ENCODE results near the gene ZNF827. TPM values are rescaled to one million over a fixed set of nuclear protein-coding genes. Genes with fewer than 3 reads are reported as not detected.

The ZNF827 gene
- total RNA-seq, 1 donor from 2014 or later, result 11.2 TPM

- Histone ChIP-seq H3K27ac (no peak overlapping the region), H3K4me1 (no peaks in the 10 kb centered on the region), H3K4me3 (no peak overlapping the region), H3K27me3 (no peaks in the 10 kb centered on the region), H3K9me3 (no peaks in the 10 kb centered on the region), H3K36me3 (no peaks in the 10 kb centered on the region)
- DNase-seq, result no peak
- no peak for TF ChIP-seq CTCF (IDR thresholded peaks at IDR 0.05)
- ATAC-seq, result peak; percentile 71
- intact Hi-C loops (cut with DNase I), result no loop called here
Measured at GRCh38 chr4:145830699-145831098, 107.9 kb downstream of the ZNF827 start.

GRCh38 chr4:145829629-145830395 is 108.8 kb downstream of the ZNF827 start:
- ATAC-seq (no peak), DNase-seq (no peak)
- Histone ChIP-seq H3K4me3 (no peak overlapping the region), H3K9me3 (no peaks in the 10 kb centered on the region), H3K27me3 (no peaks in the 10 kb centered on the region), H3K36me3 (no peaks in the 10 kb centered on the region), H3K27ac (no peak overlapping the region), H3K4me1 (no peaks in the 10 kb centered on the region)
- intact Hi-C loops (cut with DNase I), result no loop called here
- TF ChIP-seq CTCF (IDR thresholded peaks at IDR 0.05), result no peak

- Histone ChIP-seq H3K9me3 (no peaks in the 10 kb centered on the region), H3K27me3 (no peaks in the 10 kb centered on the region), H3K27ac (no peak overlapping the region), H3K4me3 (no peak overlapping the region), H3K36me3 (no peaks in the 10 kb centered on the region), H3K4me1 (no peaks in the 10 kb centered on the region)
- DNase-seq, result no peak
- TF ChIP-seq CTCF (IDR thresholded peaks at IDR 0.05), result no peak
- no peak for ATAC-seq
- intact Hi-C loops (cut with DNase I), result no loop called here
Measured at GRCh38 chr4:145828802-145829485, 109.7 kb downstream of the ZNF827 start.

GRCh38 chr4:145827885-145828284 is 110.7 kb downstream of the ZNF827 start:
- ATAC-seq (no peak), DNase-seq (no peak)
- H3K4me1 ChIP-seq, result no peaks in the 10 kb centered on the region
- H3K27me3 ChIP-seq, result no peaks in the 10 kb centered on the region
- no peak overlapping the region for H3K27ac ChIP-seq
- no peaks in the 10 kb centered on the region for H3K9me3 ChIP-seq
- intact Hi-C loops (cut with DNase I), result no loop called here
- H3K36me3 ChIP-seq, result no peaks in the 10 kb centered on the region
- H3K4me3 ChIP-seq, result no peak overlapping the region
- no peak for TF ChIP-seq CTCF (IDR thresholded peaks at IDR 0.05)

- ATAC-seq (peak; percentile 36), DNase-seq (no peak)
- no peak overlapping the region for H3K27ac ChIP-seq
- H3K27me3 ChIP-seq, result no peaks in the 10 kb centered on the region
- H3K4me3 ChIP-seq, result no peak overlapping the region
- no peaks in the 10 kb centered on the region for H3K9me3 ChIP-seq
- intact Hi-C loops (cut with DNase I), result no loop called here
- H3K36me3 ChIP-seq, result no peaks in the 10 kb centered on the region
- no peaks in the 10 kb centered on the region for H3K4me1 ChIP-seq
- no peak for TF ChIP-seq CTCF (IDR thresholded peaks at IDR 0.05)
Measured at GRCh38 chr4:145825255-145825654, 113.4 kb downstream of the ZNF827 start.
